ENCODE results near the gene CNKSR3.
"Not testable (repeated sequence)": the region's sequence is repeated elsewhere in the genome, so short reads cannot be mapped to it uniquely, and the experiment has no call there.

CNKSR3 gene

DNA sequence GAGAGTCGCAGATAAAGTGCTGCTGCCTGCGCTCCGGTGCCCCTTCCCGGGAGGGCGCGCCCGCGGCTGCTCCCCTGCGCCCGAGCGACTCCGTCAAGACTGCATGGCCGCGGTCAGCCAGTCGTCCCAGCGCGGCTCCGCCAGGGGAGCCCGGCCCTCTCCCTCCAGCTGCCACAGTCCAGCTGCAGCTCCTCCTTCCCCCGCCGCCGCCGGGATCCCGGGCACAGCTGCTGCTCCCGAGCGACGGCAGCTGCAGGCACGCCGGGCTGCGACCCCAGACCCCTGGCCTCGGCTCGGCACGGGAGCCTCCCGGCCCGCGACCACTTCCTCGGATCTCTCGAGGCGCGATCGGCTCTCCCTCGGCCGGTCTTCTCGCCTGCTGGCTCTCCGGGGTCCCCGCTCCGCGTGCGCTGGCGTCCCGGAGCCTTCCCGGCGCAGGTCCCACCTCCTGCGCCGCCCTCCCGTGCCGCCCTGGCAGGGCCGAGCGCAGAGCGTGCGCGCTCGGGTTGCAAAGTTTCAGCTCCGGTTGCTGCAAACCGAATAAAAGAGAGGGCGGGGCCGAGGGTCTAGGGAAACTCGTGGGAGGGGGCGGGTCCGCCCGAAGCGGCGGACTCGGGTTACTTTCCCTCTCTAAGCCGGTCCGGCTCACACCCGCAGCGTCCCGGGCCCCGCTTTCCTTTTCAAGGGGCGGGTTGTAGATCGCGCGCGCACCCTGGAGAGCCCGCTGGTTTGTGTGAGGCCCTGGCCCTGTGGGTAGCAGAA, at the start of gene CNKSR3:
Gene CNKSR3, minus strand, starts transcription at position 542 of the 762 bp plus-strand sequence. CDS start 571 bp downstream, outside the sequence.
- H3K4me1 Mint-ChIP-seq (ENCODE audit: low read depth) = peaks cover 17% of the 10 kb centered on the region
- peak within 1 kb of the TSS; percentile 46 for H3K27ac Mint-ChIP-seq
- intact Hi-C loops (cut with micrococcal nuclease) = no loop called here

DNA sequence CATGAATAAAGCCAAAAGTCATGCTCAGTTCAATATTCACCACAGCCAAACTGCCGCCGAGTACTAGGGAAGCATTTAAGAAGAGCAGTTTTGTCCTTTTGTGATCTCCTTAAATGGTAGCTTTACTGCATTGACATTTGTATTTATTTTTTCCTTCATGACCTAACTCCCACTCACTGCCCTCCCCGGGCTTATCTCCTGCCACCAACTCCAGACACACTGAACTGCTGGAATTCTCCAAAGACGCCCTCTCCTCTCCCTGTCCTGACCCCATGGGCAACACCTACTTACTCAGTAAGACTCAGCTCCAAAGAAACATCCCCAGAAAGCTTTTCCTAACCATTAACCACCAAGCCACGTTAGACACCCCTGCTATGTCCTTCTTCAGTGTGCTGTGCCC, 48.5 kb upstream of the CNKSR3 start:
- no peaks in the 10 kb centered on the region for H3K36me3 Mint-ChIP-seq (ENCODE audit: low read depth)
- intact Hi-C loops (cut with micrococcal nuclease) = no loop called here
- no peak overlapping the region for H3K4me3 Mint-ChIP-seq
- no peaks in the 10 kb centered on the region for H3K4me1 Mint-ChIP-seq (ENCODE audit: low read depth)
- H3K27ac Mint-ChIP-seq = no peak overlapping the region
- no peaks in the 10 kb centered on the region for H3K27me3 Mint-ChIP-seq
- no peaks in the 10 kb centered on the region for H3K9me3 Mint-ChIP-seq

More for the DNA sequence above, at the start of gene CNKSR3:
- Mint-ChIP-seq H3K9me3 (no peaks in the 10 kb centered on the region), H3K27me3 (peaks cover 47% of the 10 kb centered on the region), H3K4me3 (peak within 1 kb of the TSS; percentile 73), H3K36me3 (ENCODE audit: low read depth) (no peaks in the 10 kb centered on the region)

DNA sequence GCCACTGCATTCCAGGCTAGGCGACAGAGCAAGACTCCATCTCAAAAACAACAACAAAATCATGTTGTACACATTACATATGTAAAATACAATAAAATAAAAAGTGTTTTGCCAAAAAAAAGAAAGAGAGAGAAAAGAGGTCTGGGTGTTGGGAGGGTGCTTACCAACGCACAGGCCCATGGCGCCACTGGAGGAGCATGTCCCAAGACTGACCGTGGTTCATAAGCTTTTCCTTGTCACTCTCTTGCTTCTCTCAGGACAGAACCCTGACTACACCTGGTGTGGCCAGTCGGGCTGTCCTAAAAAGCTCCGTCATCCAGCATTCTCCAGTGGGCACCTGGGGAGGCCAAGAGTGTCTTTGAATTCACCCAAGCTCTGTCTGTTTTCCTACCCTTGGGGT, 48.0 kb upstream of the CNKSR3 start:
- intact Hi-C loops (cut with micrococcal nuclease) = no loop called here
- H3K4me1 Mint-ChIP-seq (ENCODE audit: low read depth) = no peaks in the 10 kb centered on the region
- H3K27ac Mint-ChIP-seq = no peak overlapping the region
- H3K4me3 Mint-ChIP-seq = no peak overlapping the region
- H3K36me3 Mint-ChIP-seq (ENCODE audit: low read depth) = no peaks in the 10 kb centered on the region
- H3K9me3 Mint-ChIP-seq = no peaks in the 10 kb centered on the region
- no peaks in the 10 kb centered on the region for H3K27me3 Mint-ChIP-seq

DNA sequence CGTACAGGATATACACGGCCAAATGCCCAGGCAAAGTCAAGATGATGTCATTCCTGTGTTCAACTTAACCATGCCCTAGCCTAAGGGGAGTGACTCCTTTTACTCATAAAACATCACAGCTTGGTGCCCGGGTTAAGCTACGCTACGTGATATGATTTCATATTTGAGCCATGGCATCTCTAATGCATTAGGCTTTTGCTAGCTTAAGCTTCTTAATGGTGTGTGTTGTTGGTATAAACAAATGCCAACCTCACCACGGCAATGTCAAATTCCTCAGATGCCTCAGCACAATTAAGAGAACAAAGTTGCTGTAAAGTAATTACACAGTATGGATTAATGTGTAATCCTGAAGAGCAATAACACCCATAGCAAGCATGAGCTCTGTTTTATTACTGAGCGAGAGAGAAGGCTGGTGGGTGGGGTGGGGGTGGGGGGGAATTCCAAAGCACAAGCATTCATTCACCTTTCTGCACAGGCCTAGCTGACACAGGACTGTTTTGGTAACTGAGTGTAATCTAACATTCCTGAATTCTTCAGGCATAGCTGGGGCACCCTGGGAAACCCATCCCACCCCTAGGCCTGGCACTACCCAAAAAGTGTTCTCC, 44.7 kb upstream of the CNKSR3 start:
- H3K9me3 Mint-ChIP-seq = no peaks in the 10 kb centered on the region
- H3K4me3 Mint-ChIP-seq = no peak overlapping the region
- H3K36me3 Mint-ChIP-seq (ENCODE audit: low read depth) = no peaks in the 10 kb centered on the region
- peaks cover 5% of the 10 kb centered on the region for H3K4me1 Mint-ChIP-seq (ENCODE audit: low read depth)
- peaks cover 2% of the 10 kb centered on the region for H3K27me3 Mint-ChIP-seq
- intact Hi-C loops (cut with micrococcal nuclease) = no loop called here
- no peak overlapping the region for H3K27ac Mint-ChIP-seq

DNA sequence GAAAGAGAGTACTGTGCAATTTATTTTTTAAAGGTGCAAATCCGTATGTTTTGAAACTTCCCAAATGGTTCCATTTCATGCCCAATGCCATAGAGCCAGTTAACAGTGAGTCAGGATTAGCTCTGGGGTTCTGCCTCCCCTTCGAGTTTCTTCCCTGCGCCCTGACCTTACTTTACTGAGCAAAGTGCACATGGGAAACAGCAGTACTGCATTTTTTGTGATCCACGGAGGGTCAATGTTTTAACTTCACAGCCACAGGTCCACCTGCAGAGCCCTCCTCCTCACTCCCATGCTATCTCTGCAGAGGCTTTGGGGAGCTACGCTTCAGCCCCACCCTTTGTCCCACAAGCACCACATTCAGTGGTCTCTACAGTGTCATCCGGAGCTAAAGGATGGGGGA, 44.0 kb upstream of the CNKSR3 start:
- peaks cover 2% of the 10 kb centered on the region for H3K27me3 Mint-ChIP-seq
- H3K36me3 Mint-ChIP-seq (ENCODE audit: low read depth) = no peaks in the 10 kb centered on the region
- H3K9me3 Mint-ChIP-seq = no peaks in the 10 kb centered on the region
- intact Hi-C loops (cut with micrococcal nuclease) = no loop called here
- no peak overlapping the region for H3K4me3 Mint-ChIP-seq
- no peak overlapping the region for H3K27ac Mint-ChIP-seq
- peaks cover 5% of the 10 kb centered on the region for H3K4me1 Mint-ChIP-seq (ENCODE audit: low read depth)

DNA sequence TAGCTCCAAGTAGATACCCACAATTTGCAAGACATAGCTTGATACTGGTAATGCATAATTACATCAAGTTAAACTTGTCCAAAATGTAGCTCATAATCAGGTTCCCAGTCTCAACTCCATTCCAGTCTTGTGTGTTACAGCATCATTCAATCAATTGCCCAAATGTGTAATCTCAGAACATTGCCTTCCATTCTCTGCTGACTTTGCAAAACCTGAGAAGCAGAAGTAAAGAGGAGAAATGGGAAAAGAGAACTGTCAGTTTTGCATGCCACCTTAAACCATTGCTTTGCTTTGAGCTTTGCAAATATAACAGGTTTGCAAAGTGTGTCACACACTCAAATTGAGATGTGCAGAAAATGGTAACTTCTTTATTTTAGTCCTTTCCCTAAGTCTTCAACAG, 40.3 kb upstream of the CNKSR3 start:
- H3K9me3 Mint-ChIP-seq = no peaks in the 10 kb centered on the region
- H3K27ac Mint-ChIP-seq = no peak overlapping the region
- no peak overlapping the region for H3K4me3 Mint-ChIP-seq
- intact Hi-C loops (cut with micrococcal nuclease) = no loop called here
- H3K36me3 Mint-ChIP-seq (ENCODE audit: low read depth) = no peaks in the 10 kb centered on the region
- H3K27me3 Mint-ChIP-seq = peaks cover 2% of the 10 kb centered on the region
- H3K4me1 Mint-ChIP-seq (ENCODE audit: low read depth) = peaks cover 5% of the 10 kb centered on the region

DNA sequence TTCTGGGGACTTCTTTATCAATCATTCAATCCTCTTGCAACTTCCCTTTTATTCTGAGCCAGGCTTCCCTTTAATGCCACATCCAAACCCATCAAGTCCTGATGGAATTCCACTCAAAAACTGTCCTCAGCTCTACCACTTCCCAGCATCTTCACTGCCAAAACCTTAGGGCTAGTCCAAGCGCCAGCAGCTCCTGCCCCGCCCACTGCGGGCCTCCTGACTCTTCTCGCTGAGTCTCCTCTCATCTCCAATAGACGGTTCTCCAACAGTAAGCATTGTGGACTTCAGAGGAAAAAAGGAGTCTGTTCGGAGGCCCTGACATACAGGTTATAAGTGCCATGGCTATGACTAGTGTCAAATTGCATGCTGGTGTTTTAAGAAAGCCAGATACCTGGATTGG, 38.7 kb upstream of the CNKSR3 start:
- intact Hi-C loops (cut with micrococcal nuclease) = no loop called here
- no peak overlapping the region for H3K4me3 Mint-ChIP-seq
- no peak overlapping the region for H3K27ac Mint-ChIP-seq
- peaks cover 5% of the 10 kb centered on the region for H3K4me1 Mint-ChIP-seq (ENCODE audit: low read depth)
- H3K27me3 Mint-ChIP-seq = peaks cover 2% of the 10 kb centered on the region
- no peaks in the 10 kb centered on the region for H3K36me3 Mint-ChIP-seq (ENCODE audit: low read depth)
- H3K9me3 Mint-ChIP-seq = no peaks in the 10 kb centered on the region

DNA sequence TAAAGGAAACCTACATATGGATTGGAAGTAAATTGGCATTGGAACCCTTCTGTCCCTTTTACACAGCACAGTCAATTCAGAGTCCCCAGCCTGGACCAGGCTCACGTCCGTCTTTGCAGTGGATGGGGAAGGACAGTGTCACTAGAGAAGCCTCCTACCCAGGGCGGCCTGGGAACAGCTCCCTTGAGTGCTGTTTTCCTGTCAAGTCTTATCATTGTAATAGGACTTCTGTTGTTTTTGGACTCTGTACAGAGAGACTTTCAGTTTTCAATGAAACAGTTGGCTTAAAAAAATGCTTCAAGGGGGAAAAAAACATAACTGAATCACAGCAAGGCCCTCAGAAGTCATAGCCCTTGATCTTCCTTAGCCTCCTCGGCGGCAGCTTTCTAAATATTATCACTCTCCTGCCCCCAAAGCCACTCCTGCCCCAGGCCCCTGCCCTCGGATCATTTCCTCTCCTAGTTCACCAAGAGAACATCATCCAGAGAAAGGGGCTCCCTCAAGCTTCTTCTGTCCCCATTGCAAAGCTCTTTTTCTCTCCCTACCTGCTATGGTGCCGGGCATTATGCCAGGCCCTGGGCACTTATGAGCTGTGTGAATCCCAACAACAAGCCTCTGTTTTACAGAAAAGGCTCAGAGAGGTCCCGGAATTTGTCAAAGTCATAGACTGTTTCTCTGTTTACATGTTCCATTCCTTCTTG, 37.8 kb upstream of the CNKSR3 start:
- no peak overlapping the region for H3K4me3 Mint-ChIP-seq
- H3K4me1 Mint-ChIP-seq (ENCODE audit: low read depth) = peaks cover 5% of the 10 kb centered on the region
- H3K27me3 Mint-ChIP-seq = peaks cover 2% of the 10 kb centered on the region
- no peaks in the 10 kb centered on the region for H3K9me3 Mint-ChIP-seq
- intact Hi-C loops (cut with micrococcal nuclease) = no loop called here
- no peak overlapping the region for H3K27ac Mint-ChIP-seq
- no peaks in the 10 kb centered on the region for H3K36me3 Mint-ChIP-seq (ENCODE audit: low read depth)

DNA sequence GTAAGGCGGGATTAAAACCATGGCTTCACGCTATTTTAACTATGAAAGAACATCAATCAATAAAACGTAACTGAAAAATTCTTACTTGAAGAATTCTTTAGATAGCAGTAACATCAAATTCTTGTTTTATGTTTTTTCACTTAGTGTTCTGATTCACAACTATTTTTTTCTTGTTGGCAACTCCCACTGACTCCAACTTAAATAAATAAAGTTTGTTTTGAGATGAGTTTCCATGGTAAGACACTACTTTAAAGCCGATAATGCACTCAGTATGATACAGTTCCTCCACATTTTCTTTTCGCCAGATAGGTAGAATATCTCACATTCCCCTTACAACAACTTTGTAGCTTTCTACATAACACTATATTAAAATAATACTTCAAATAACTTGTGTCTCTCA, 33.1 kb upstream of the CNKSR3 start:
- intact Hi-C loops (cut with micrococcal nuclease) = no loop called here
- Mint-ChIP-seq H3K9me3 (no peaks in the 10 kb centered on the region), H3K27ac (no peak overlapping the region), H3K27me3 (no peaks in the 10 kb centered on the region), H3K4me3 (no peak overlapping the region), H3K36me3 (ENCODE audit: low read depth) (no peaks in the 10 kb centered on the region), H3K4me1 (ENCODE audit: low read depth) (no peaks in the 10 kb centered on the region)

DNA sequence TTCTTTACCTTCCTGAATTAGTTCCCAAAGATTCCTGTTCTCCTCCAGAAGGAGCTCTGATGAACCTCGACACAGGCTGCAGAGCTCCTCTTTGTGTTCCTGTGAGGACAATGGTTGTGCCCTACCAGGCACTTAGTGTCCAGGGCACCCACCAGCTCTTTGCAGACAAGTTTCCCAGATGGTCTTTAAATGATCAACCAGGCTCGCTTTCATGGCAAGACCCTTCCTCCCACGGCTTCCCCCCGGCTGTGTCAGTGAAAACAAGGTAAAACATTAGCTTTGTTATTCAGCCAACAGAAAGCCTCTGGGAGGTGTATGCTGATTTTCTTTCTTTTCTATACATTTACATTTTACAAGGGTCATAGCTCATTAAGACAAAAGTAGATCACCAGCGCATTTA, 32.3 kb upstream of the CNKSR3 start:
- Mint-ChIP-seq H3K27me3 (no peaks in the 10 kb centered on the region), H3K4me3 (no peak overlapping the region), H3K36me3 (ENCODE audit: low read depth) (no peaks in the 10 kb centered on the region), H3K9me3 (no peaks in the 10 kb centered on the region), H3K4me1 (ENCODE audit: low read depth) (no peaks in the 10 kb centered on the region), H3K27ac (no peak overlapping the region)
- intact Hi-C loops (cut with micrococcal nuclease) = no loop called here

DNA sequence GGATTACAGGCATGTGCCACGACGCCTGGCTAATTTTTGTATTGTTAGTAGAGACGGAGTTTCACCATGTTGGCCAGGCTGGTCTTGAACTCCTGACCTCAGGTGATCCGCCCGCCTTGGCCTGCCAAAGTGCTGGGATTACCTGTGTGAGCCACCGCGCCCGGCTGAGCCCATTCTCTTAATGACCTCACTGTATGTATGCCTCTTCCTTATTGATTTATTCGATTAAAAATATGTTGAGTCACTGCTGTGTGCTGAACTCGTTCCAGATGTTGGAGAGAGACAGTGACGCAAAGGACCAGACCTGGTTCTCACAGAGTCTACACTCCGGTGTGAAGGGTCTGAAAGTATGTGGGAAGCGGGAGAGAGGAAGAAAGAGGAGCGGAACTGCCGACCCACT, 31.4 kb upstream of the CNKSR3 start:
- H3K27me3 Mint-ChIP-seq; H3K36me3 Mint-ChIP-seq (ENCODE audit: low read depth); H3K27ac Mint-ChIP-seq; H3K4me3 Mint-ChIP-seq; H3K9me3 Mint-ChIP-seq; H3K4me1 Mint-ChIP-seq (ENCODE audit: low read depth); intact Hi-C loops (cut with micrococcal nuclease): not testable (repeated sequence)

DNA sequence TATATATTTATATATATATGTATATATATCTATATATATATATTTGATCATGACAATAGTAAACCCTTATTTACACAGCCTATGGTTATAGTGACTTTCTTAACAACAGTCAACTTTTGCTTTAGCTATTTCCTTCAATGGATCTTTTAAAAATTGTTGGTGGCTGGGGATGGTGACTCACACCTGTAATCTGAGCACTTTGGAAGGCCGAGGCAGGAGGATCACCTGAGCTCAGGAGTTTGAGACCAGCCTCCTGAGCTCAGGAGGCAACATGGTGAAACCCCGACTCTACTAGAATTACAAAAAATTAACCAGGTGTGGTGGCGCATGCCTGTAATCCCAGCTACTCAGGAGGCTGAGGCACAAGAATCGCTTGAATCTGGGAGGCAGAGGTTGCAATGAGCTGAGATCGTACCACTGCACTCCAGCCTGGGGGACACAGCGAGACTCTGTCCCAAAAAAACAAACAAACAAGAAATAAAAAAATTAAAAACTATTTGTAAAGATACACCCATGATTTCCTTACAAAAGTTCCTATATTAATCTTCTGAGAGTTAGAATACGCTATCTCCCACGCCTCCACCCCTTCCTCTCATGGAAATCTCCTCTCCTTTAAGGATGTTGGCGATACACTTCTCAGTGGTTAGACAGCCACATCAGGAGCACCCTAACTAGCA, 29.2 kb upstream of the CNKSR3 start:
- no peaks in the 10 kb centered on the region for H3K4me1 Mint-ChIP-seq (ENCODE audit: low read depth)
- H3K27me3 Mint-ChIP-seq = no peaks in the 10 kb centered on the region
- intact Hi-C loops (cut with micrococcal nuclease) = no loop called here
- H3K4me3 Mint-ChIP-seq = no peak overlapping the region
- no peaks in the 10 kb centered on the region for H3K36me3 Mint-ChIP-seq (ENCODE audit: low read depth)
- H3K27ac Mint-ChIP-seq = no peak overlapping the region
- H3K9me3 Mint-ChIP-seq = no peaks in the 10 kb centered on the region

DNA sequence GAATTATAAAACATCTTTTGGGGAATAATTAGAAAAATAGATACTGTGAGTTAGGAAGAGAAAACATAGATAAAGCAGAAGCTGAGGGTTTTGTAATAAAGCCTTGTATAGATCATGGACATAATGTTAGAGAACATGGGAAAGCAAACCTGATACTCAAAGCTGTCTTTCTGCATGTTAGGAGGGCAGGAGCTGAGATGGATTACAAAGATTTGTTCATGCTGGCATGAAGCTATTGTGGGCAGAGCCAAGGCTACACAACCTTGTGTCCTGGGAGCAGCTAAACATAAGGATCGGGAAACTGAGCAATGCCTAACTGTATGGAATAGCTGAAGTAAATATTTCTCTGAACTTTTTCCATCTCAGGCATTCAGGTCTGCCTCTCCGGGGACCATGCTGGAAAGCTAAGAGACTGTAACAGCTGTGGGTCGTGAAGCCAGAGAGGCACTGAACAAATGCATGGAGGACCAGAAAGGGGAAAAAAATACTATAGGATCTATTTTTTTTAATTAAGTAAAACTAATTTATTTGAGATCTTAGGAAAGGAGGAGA, 28.2 kb upstream of the CNKSR3 start:
- Mint-ChIP-seq H3K36me3 (ENCODE audit: low read depth) (no peaks in the 10 kb centered on the region), H3K9me3 (no peaks in the 10 kb centered on the region), H3K27me3 (no peaks in the 10 kb centered on the region), H3K27ac (no peak overlapping the region), H3K4me3 (no peak overlapping the region), H3K4me1 (ENCODE audit: low read depth) (no peaks in the 10 kb centered on the region)
- intact Hi-C loops (cut with micrococcal nuclease) = no loop called here
